ENCODE results near the gene SLC2A1. TPM values are rescaled to one million over a fixed set of nuclear protein-coding genes. Genes with fewer than 3 reads are reported as not detected.

Gene SLC2A1
- total RNA-seq, 4 donors from 2014 or later, result 953 to 4,970 (median 3,437) TPM

DNA sequence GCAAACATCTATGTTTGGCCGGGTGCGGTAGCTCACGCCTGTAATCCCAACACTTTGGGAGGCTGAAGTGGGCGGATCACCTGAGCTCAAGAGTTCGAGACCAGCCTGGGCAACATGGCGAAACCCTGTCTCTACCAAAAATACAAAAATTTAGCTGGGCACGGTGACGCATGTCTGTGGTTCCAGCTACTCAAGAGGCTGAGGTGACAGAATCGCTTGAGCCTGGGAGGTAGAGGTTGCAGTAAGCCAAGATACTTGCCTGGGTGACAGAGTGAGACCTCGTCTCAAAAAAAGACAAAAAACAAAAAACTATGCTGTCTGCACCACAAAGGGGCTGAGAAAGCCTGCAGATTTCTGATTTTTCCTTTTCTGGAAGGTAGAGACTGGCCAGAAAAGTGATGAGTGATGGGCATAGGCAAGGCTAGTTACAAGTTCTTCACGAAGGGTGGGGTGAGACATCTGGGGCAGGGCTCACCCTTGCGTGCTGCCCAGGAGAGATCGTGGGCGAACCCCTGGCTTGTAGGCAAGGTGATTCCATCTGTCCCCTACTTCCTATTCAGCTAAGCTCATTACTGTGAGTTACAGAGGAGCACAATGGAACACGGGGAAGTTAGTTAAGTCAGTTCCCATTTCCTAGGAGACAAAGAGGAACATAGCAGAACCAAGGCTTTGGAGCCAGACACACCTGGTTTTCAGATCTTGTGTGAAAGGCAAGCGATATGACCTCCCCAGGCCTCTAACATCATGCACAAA, 3.2 kb downstream of the SLC2A1 start:
- H3K4me1 ChIP-seq, result peaks cover 0 to 52% (median 15%) of the 10 kb centered on the region in 4 donors
- 71 to 78% methylated on average over 16 of the region's 16 CpGs for WGBS, 2 donors
- no peaks in the 10 kb centered on the region for H3K27me3 ChIP-seq
- H3K27ac ChIP-seq, result peak overlapping the region; percentile 17 to 93 (median 78)
- TF ChIP-seq, protein P1, sequence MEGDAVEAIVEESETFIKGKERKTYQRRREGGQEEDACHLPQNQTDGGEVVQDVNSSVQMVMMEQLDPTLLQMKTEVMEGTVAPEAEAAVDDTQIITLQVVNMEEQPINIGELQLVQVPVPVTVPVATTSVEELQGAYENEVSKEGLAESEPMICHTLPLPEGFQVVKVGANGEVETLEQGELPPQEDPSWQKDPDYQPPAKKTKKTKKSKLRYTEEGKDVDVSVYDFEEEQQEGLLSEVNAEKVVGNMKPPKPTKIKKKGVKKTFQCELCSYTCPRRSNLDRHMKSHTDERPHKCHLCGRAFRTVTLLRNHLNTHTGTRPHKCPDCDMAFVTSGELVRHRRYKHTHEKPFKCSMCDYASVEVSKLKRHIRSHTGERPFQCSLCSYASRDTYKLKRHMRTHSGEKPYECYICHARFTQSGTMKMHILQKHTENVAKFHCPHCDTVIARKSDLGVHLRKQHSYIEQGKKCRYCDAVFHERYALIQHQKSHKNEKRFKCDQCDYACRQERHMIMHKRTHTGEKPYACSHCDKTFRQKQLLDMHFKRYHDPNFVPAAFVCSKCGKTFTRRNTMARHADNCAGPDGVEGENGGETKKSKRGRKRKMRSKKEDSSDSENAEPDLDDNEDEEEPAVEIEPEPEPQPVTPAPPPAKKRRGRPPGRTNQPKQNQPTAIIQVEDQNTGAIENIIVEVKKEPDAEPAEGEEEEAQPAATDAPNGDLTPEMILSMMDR (IDR thresholded peaks at IDR 0.05), result no peak
- TF ChIP-seq POLR2A (IDR thresholded peaks at IDR 0.05), result no peak
- no peak for TF ChIP-seq EP300 (IDR thresholded peaks at IDR 0.05)
- DNase-seq (ENCODE audit: low spot score in 2 of 2), result no peak
- H3K4me3 ChIP-seq, result peak overlapping the region; percentile 0 to 94 (median 48)
- H3K9me3 ChIP-seq, result no peaks in the 10 kb centered on the region
- peaks cover 0 to 38% (median 3%) of the 10 kb centered on the region in 3 donors for H3K36me3 ChIP-seq

DNA sequence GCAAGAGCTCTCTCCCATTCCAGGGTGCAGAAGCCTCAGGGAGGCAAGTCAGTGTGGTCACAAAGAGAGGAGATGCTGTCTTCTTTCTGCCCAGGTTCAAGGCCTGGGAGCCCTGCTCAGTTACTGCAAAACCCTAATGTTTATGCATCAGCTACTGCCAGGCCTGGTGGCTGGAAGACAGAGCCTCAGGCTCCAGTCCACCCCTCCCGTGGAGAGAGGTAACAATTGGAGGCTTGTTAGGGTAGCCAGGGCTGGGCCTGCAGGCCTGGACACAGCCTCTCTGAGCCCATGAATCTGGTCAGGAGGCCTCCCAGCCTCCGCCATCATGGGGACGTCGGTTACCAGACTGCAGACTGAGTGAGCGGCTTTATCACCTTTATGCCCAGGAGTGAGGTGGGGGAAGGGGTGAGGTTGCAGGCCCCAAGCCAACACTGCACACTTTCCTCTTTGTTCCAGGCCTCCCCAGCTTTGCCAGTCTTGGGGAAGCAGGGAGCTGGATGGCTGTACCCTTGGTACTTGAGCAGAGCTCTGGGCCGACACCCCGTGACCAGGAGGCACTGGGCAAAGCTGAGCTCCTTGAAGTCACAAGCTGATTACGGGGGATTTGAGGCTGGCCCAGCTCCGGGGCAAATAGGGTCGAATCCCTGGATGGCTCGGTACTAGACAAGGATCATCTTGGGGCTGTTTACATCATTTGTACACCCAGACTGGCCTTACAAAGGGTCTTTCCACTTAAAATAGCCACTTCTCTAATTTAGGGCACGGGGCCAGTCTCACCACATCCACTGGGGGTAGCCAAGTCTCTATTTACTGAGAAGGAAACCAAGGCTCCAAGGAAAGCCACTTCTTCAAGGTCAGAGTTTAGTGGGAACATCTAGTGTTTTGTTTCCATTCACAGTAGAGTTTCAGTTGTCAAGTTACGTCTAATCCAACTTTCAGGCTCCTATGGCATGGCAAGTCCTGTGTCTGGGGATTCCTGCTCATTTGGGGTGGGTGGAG, 5.2 kb downstream of the SLC2A1 start:
- TF ChIP-seq POLR2A (IDR thresholded peaks at IDR 0.05) (peak in 1 of 2 donors; percentile 4), EP300 (IDR thresholded peaks at IDR 0.05) (no peak)
- no peaks in the 10 kb centered on the region for H3K9me3 ChIP-seq
- peaks cover 0 to 48% (median 22%) of the 10 kb centered on the region in 4 donors for H3K4me1 ChIP-seq
- WGBS, 2 donors, result 63 to 76% methylated on average over 8 to 13 of the region's 13 CpGs
- H3K4me3 ChIP-seq, result peak overlapping the region; percentile 8 to 94 (median 45)
- no peak for DNase-seq (ENCODE audit: low spot score in 2 of 2)
- no peaks in the 10 kb centered on the region for H3K27me3 ChIP-seq
- H3K36me3 ChIP-seq, result peaks cover 0 to 38% (median 3%) of the 10 kb centered on the region in 3 donors
- H3K27ac ChIP-seq, result peak overlapping the region; percentile 13 to 93 (median 80)

DNA sequence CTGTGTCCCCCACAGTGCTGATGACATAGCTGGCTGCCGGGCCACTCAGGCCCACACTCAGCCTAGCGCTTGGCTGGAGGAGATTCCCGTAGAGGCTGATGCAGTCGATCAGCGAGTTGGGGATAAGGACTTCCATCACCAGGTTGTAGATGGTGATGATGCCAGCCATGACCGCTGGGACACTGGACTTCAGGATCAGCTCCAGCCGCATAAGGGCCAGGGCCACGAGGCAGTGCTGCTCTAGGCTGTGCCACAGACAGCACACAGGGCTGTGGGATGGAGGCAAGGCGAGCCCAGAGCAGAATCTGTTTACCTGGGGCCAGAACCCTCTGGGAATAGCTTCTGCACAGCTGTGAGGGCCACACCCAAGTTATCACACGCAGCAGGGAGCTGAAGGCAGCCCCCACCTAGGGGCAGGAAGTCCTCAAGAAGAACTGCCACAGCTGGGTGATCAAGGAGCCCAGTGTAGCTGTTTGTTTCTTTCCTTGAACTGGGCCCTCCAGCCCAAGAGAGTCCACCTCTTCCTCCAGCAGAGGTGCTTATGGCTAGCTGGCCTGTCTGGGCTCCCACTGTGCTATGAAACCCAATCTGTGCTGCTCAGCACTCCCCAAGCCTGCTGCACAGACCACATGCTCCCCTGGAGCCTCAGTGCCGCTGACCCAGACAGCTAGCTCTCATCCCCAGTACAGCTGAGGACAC, 6.2 kb downstream of the SLC2A1 start:
- no peaks in the 10 kb centered on the region for H3K27me3 ChIP-seq
- TF ChIP-seq POLR2A (IDR thresholded peaks at IDR 0.05) (peak in 1 of 2 donors; percentile 5), EP300 (IDR thresholded peaks at IDR 0.05) (peak in 1 of 2 donors; percentile 10)
- TF ChIP-seq, protein P1 (IDR thresholded peaks at IDR 0.05), result no peak
- H3K36me3 ChIP-seq, result peaks cover 0 to 46% (median 3%) of the 10 kb centered on the region in 3 donors
- H3K4me1 ChIP-seq, result peaks cover 0 to 51% (median 22%) of the 10 kb centered on the region in 4 donors
- no peaks in the 10 kb centered on the region for H3K9me3 ChIP-seq
- 69 to 73% methylated on average over 9 to 11 of the region's 11 CpGs for WGBS, 2 donors
- peak overlapping the region; percentile 13 to 93 (median 80) for H3K27ac ChIP-seq
- H3K4me3 ChIP-seq, result peak overlapping the region; percentile 8 to 94 (median 45)
- DNase-seq (ENCODE audit: low spot score in 2 of 2), result no peak

DNA sequence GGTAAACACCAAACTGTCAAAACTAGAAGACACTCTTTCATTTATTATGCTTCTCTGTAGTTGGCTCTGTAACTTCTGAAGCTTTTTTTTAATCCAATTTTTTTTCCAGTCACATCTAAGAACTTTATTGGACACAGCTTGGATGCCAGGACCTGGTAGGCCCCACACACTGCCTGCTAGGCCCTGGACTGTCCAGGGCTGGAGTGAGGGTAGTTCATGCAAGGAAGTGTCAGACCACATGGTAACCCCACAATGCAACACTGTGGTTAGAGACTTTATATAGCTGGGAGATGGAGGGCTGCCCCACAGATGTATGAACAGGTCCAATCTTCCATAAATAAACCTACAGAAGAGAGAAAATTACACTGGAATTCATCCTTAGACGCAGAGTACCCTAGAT, 7.1 kb downstream of the SLC2A1 start:
- Histone ChIP-seq H3K9me3 (no peaks in the 10 kb centered on the region), H3K27ac (peak overlapping the region in 3 of 4 donors; percentile 6 to 93 (median 66)), H3K36me3 (peaks cover 0 to 46% (median 3%) of the 10 kb centered on the region in 3 donors), H3K4me1 (peaks cover 0 to 52% (median 19%) of the 10 kb centered on the region in 4 donors), H3K27me3 (no peaks in the 10 kb centered on the region), H3K4me3 (peak overlapping the region in 3 of 4 donors; percentile 9 to 94 (median 74))
- TF ChIP-seq POLR2A (IDR thresholded peaks at IDR 0.05) (no peak), EP300 (IDR thresholded peaks at IDR 0.05) (no peak)
- TF ChIP-seq, protein P1 (IDR thresholded peaks at IDR 0.05), result no peak
- no peak for DNase-seq (ENCODE audit: low spot score in 2 of 2)
- 65 to 95% methylated on average over 1 of the region's 1 CpG for WGBS, 2 donors

DNA sequence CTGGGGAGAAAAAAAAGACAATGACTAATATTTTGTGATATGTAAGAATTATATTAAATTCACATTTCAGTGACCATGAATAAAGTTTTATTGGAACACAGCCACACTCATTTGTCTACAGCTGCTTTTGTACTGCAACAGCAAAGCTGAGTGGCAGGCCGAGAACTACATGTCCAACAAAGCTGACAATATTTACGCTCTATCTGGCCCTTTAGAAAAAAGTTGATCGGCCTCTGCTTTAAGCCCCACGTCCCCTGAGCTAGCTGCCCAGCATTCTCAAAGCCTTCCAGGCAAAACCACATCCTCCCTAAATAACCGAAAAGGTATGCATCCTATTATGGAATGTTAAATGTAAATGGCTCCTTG, 8.6 kb downstream of the SLC2A1 start:
- no peaks in the 10 kb centered on the region for H3K27me3 ChIP-seq
- 68 to 72% methylated on average over 5 of the region's 5 CpGs for WGBS, 2 donors
- TF ChIP-seq EP300 (IDR thresholded peaks at IDR 0.05) (no peak), POLR2A (IDR thresholded peaks at IDR 0.05) (no peak)
- TF ChIP-seq, protein P1 (IDR thresholded peaks at IDR 0.05), result no peak
- peak overlapping the region in 1 of 4 donors; percentile 94 for H3K4me3 ChIP-seq
- no peak for DNase-seq (ENCODE audit: low spot score in 2 of 2)
- H3K9me3 ChIP-seq, result no peaks in the 10 kb centered on the region
- H3K36me3 ChIP-seq, result peaks cover 0 to 38% (median 3%) of the 10 kb centered on the region in 3 donors
- peak overlapping the region in 3 of 4 donors; percentile 3 to 27 (median 15) for H3K27ac ChIP-seq
- peaks cover 0 to 60% (median 25%) of the 10 kb centered on the region in 4 donors for H3K4me1 ChIP-seq

Data from tibial nerve (tissue), 4 donors.